ENCODE measurements around the gene RRP1B. TPM values are rescaled to one million over a fixed set of nuclear protein-coding genes. Genes with fewer than 3 reads are reported as not detected.

RRP1B gene
- total RNA-seq, 4 donors from 2014 or later, result 13.3 to 23.4 (median 22.5) TPM

DNA sequence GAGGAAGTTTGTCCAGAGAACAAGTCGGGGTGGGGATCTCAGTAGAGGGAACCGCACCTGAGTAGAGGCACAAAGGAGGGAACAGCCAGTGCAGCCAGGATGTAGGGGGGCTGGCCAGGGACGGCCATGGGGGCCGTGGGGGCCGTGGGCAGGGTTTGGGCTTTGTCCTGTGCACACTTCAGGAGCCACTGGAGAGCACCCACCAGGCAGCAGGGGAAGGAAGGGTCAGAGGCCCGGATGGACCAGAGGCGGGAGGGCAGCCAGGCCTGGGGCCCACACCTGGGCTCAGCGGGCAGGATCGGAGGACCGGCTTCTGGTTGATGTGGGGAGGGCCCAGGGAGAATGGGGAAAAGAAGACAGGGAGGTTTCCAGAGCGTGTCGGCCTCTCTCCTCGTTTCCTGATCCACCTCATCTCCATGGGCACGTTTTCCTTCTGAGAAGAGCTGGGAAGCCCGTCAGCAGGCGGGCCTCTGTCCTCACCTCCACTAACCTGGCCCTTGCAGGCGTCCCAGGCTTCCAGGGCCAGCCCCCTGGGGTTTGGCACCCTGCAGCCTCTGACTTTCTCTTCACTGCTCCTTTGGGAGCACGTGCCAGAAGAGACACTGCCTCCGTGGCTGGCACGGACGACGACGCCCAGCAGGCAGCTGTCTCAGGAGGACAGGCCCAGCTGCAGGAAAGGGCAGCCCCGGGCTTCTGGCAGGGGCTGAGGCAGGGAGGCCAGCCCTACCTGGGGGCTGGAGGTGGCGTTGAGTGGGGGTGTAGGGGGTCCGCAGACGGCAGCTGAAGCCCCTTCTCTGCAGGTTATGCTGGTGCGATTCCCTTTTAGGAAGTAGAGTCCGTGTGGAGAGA is 42.8 kb downstream of the RRP1B start:
- peak overlapping the region in 3 of 4 donors; percentile 9 to 26 (median 18) for H3K4me3 ChIP-seq
- intact Hi-C loops (cut with DNase I), result no loop called here
- peak overlapping the region in 3 of 4 donors; percentile 70 to 81 (median 80) for H3K27ac ChIP-seq
- H3K9me3 ChIP-seq, result no peaks in the 10 kb centered on the region
- peaks cover 0 to under 1% (median 0%) of the 10 kb centered on the region in 3 donors for H3K36me3 ChIP-seq
- H3K4me1 ChIP-seq, result peaks cover 13 to 33% (median 15%) of the 10 kb centered on the region in 3 donors
- TF ChIP-seq POLR2A (IDR thresholded peaks at IDR 0.05), result no peak
- TF ChIP-seq, protein P1, sequence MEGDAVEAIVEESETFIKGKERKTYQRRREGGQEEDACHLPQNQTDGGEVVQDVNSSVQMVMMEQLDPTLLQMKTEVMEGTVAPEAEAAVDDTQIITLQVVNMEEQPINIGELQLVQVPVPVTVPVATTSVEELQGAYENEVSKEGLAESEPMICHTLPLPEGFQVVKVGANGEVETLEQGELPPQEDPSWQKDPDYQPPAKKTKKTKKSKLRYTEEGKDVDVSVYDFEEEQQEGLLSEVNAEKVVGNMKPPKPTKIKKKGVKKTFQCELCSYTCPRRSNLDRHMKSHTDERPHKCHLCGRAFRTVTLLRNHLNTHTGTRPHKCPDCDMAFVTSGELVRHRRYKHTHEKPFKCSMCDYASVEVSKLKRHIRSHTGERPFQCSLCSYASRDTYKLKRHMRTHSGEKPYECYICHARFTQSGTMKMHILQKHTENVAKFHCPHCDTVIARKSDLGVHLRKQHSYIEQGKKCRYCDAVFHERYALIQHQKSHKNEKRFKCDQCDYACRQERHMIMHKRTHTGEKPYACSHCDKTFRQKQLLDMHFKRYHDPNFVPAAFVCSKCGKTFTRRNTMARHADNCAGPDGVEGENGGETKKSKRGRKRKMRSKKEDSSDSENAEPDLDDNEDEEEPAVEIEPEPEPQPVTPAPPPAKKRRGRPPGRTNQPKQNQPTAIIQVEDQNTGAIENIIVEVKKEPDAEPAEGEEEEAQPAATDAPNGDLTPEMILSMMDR (IDR thresholded peaks at IDR 0.05), result no peak
- 68 to 69% methylated on average over 15 to 17 of the region's 29 CpGs for WGBS, 2 donors
- no peaks in the 10 kb centered on the region for H3K27me3 ChIP-seq
- DNase-seq, result no peak

DNA sequence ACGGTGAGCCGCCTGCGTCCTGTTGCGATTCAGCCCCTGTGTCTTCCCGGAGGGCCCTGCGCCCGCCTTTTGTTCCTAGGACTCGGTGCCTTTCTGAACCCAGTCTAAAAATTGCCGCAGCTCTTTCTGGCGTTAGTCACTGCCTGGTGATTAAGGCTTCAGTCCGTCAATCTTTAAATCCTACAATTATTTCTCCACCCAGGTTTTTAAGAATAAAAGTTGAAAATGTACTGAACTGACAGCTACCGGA is 43.4 kb downstream of the RRP1B start:
- no peaks in the 10 kb centered on the region for H3K9me3 ChIP-seq
- DNase-seq, result no peak
- no peaks in the 10 kb centered on the region for H3K27me3 ChIP-seq
- no peaks in the 10 kb centered on the region for H3K36me3 ChIP-seq
- intact Hi-C loops (cut with DNase I), result no loop called here
- peaks cover 13 to 33% (median 15%) of the 10 kb centered on the region in 3 donors for H3K4me1 ChIP-seq
- H3K27ac ChIP-seq, result peak overlapping the region in 3 of 4 donors; percentile 70 to 81 (median 80)
- H3K4me3 ChIP-seq, result peak overlapping the region in 3 of 4 donors; percentile 9 to 26 (median 18)
- 32 to 33% methylated on average over 4 to 12 of the region's 12 CpGs for WGBS, 2 donors
- TF ChIP-seq, protein P1 (IDR thresholded peaks at IDR 0.05), result no peak
- TF ChIP-seq POLR2A (IDR thresholded peaks at IDR 0.05), result no peak

DNA sequence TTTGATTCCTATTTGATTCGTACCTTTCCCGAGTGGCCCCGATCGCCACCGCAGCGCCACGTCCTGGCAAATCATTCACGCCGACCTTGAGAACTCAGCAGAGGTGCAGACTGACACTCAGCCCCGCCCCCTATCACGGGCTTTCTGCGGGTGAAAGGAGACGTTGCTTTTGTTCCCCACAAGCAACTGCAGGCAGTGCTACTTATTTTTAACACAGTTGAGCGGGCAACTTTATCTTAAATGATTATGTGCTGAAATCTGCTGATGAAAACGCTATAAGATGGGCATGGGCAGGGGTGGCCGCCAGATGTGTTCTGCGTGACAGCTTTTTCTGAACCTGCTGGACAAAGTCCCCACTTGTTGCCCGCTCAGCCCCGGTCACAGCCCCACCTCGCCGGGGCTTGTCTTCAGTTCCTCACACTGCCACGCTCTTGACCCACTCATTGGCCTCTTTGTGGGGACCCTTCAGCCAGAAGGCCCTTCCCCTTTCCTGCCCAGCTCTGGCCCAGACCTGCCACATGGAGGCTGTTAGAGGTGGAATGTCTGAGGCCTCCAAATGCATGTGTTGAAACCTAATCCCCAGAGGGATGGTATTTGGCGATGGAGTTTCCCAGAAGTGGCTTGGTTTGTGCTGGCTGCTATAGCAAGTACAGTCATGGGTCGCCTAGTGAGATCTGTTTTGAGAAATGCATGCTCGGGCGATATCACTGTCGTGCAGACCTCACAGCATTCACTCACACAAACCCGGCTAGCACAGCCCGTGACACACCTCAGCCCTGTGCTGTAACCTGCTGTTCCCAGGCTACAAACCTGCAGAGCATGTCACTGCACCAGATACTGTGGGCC is 43.9 kb downstream of the RRP1B start:
- 33 to 37% methylated on average over 20 to 23 of the region's 29 CpGs for WGBS, 2 donors
- no peak for TF ChIP-seq POLR2A (IDR thresholded peaks at IDR 0.05)
- Histone ChIP-seq H3K4me1 (peaks cover 13 to 33% (median 15%) of the 10 kb centered on the region in 3 donors), H3K9me3 (no peaks in the 10 kb centered on the region), H3K36me3 (no peaks in the 10 kb centered on the region), H3K4me3 (peak overlapping the region in 3 of 4 donors; percentile 9 to 26 (median 18)), H3K27me3 (no peaks in the 10 kb centered on the region), H3K27ac (peak overlapping the region in 3 of 4 donors; percentile 70 to 81 (median 80))
- no peak for DNase-seq
- intact Hi-C loops (cut with DNase I), result no loop called here

DNA sequence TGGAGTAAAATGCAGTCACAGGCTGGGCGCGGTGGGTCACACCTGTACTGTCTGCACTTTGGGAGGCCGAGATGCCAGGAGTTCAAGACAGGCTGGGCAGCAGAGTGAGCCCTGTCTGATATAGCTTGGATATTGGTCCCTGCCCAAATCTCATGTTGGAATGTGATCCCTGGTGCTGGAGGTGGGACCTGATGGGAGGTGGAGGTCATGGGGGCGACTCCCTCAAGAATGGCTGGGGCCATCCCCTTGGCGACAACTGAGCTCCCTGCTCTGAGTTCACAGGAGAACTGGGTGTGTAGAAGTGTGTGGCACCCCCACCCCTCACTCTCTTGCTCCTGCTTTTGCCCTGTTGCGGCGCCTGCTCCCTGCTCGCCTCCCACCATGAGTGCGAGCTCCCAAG is 48.1 kb downstream of the RRP1B start:
- H3K27ac ChIP-seq, result no peak overlapping the region
- H3K4me3 ChIP-seq, result no peak overlapping the region
- H3K27me3 ChIP-seq, result no peaks in the 10 kb centered on the region
- TF ChIP-seq POLR2A (IDR thresholded peaks at IDR 0.05), result no peak
- TF ChIP-seq, protein P1 (IDR thresholded peaks at IDR 0.05), result no peak
- no peaks in the 10 kb centered on the region for H3K36me3 ChIP-seq
- DNase-seq, result no peak
- peaks cover 7 to 33% (median 15%) of the 10 kb centered on the region in 3 donors for H3K4me1 ChIP-seq
- H3K9me3 ChIP-seq, result no peaks in the 10 kb centered on the region
- WGBS, 2 donors, result 95 to 100% methylated on average over 3 to 7 of the region's 9 CpGs
- intact Hi-C loops (cut with DNase I), result no loop called here

DNA sequence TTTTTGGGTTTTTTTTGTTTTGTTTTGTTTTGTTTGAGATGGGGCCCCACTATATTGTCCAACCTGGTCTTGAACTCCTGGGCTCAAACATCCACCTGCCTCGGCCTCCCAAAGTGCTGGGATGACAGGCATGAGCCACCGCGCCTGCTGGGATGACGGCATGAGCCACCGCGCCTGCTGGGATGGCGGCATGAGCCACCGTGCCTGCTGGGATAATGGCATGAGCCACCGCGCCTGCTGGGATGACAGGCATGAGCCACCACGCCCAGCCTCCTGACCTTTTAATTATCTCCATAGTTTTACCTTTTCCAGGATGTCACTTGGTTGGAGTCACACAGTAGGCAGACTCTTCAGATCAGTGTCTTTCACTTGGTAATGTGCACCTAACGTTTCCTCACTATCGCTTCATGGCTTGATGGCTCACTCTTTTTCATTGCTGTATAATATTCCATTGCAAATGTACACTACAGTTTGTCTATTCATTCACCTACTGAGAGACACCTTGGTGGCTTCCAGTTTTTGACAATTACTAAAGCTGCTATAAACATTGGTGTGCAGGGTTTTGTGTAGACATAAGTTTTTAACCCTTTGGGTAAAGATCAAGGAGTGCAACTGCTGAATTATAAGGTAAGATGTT is 49.5 kb downstream of the RRP1B start:
- no peak overlapping the region for H3K4me3 ChIP-seq
- WGBS, 2 donors, result 93 to 97% methylated on average over 12 to 13 of the region's 13 CpGs
- H3K27ac ChIP-seq, result no peak overlapping the region
- intact Hi-C loops (cut with DNase I), result no loop called here
- H3K9me3 ChIP-seq, result no peaks in the 10 kb centered on the region
- H3K36me3 ChIP-seq, result no peaks in the 10 kb centered on the region
- no peak for TF ChIP-seq POLR2A (IDR thresholded peaks at IDR 0.05)
- TF ChIP-seq, protein P1 (IDR thresholded peaks at IDR 0.05), result no peak
- peaks cover 0 to 30% (median 4%) of the 10 kb centered on the region in 3 donors for H3K4me1 ChIP-seq
- H3K27me3 ChIP-seq, result no peaks in the 10 kb centered on the region
- DNase-seq, result no peak

Measured in esophagus squamous epithelium (tissue), 5 donors.